ENCODE measurements around the gene ERICH6.
A peak's percentile ranks its signal among the peaks of the same experiment; 100 is the strongest.

Gene ERICH6

GRCh38 chr3:150666167-150666566, 37.6 kb downstream of the ERICH6 start:
- H3K27me3 ChIP-seq (ENCODE audit: low read depth, low read length) = no peaks in the 10 kb centered on the region
- TF ChIP-seq EZH2phosphoT487 (IDR thresholded peaks at IDR 0.05; ENCODE audit: low read depth) (no peak), CTCF (IDR thresholded peaks at IDR 0.05; ENCODE audit: low read depth, low read length) (no peak)
- H3K79me2 ChIP-seq (ENCODE audit: low read length) = no peaks in the 10 kb centered on the region
- H3K4me3 ChIP-seq (ENCODE audit: low read length) = no peak overlapping the region
- no peaks in the 10 kb centered on the region for H3K9me3 ChIP-seq (ENCODE audit: insufficient read depth, low read length)
- H2AFZ ChIP-seq (ENCODE audit: low read depth, low read length) = no peak overlapping the region
- H3K4me1 ChIP-seq (ENCODE audit: low read length) = peaks cover 10% of the 10 kb centered on the region
- H3K36me3 ChIP-seq (replicated peaks; ENCODE audit: low read depth, low read length) = no peaks in the 10 kb centered on the region
- no peak overlapping the region for H3K9ac ChIP-seq (ENCODE audit: low read length)
- no peaks in the 10 kb centered on the region for H4K20me1 ChIP-seq (ENCODE audit: insufficient read depth, low read length)
- H3K4me2 ChIP-seq (ENCODE audit: low read length) = no peak overlapping the region
- no peak overlapping the region for H3K27ac ChIP-seq (ENCODE audit: low read length)

GRCh38 chr3:150663461-150663860, 40.3 kb downstream of the ERICH6 start:
- H3K4me2 ChIP-seq (ENCODE audit: low read length) = no peak overlapping the region
- H3K4me1 ChIP-seq (ENCODE audit: low read length) = no peaks in the 10 kb centered on the region
- no peak overlapping the region for H3K27ac ChIP-seq (ENCODE audit: low read length)
- no peak for TF ChIP-seq EZH2phosphoT487 (IDR thresholded peaks at IDR 0.05; ENCODE audit: low read depth)
- TF ChIP-seq CTCF (IDR thresholded peaks at IDR 0.05; ENCODE audit: low read depth, low read length) = no peak
- H3K36me3 ChIP-seq (replicated peaks; ENCODE audit: low read depth, low read length) = no peaks in the 10 kb centered on the region
- no peak overlapping the region for H2AFZ ChIP-seq (ENCODE audit: low read depth, low read length)
- H3K4me3 ChIP-seq (ENCODE audit: low read length) = no peak overlapping the region
- no peak overlapping the region for H3K9ac ChIP-seq (ENCODE audit: low read length)
- H3K27me3 ChIP-seq (ENCODE audit: low read depth, low read length) = no peaks in the 10 kb centered on the region
- no peaks in the 10 kb centered on the region for H4K20me1 ChIP-seq (ENCODE audit: insufficient read depth, low read length)
- H3K9me3 ChIP-seq (ENCODE audit: insufficient read depth, low read length) = no peaks in the 10 kb centered on the region
- no peaks in the 10 kb centered on the region for H3K79me2 ChIP-seq (ENCODE audit: low read length)

DNA sequence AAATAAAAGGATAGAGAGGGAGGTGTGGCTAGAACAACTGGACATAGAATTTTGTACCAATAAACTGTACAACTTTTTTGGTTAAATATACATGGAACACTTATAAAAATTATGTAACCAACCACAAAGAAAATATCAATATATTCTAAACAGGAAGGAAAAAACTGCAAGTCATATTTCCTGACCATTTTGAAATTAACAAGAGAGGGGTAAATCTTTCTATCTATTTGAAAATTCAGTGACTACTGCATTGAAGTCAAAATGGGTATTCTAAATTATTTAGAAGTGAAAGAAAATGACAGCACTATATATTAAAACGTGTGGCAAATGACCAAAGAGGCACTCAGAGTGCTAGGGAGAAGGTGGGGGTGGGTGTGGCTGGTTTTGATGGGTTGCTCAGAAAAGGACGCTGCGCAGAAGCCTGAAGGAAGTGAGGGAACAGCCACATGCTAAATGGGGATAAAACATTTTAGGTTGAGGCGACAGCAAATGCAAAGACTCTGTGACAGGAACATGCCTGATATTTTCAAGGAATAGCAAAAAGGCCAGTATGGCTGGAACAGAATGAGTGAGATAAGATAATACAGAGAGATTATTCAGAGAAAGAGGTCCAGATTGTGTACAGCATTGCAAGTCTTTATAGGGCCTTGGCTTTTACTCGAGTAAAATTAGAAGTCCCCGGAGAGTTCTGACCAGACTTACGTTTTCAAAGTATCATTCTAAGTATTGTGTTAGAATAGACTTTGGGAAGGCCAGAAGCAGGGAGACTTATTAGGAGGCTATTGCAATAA, 41.1 kb downstream of the ERICH6 start:
- Histone ChIP-seq H2AFZ (ENCODE audit: low read depth, low read length) (no peak overlapping the region), H3K27me3 (ENCODE audit: low read depth, low read length) (no peaks in the 10 kb centered on the region), H3K9me3 (ENCODE audit: insufficient read depth, low read length) (no peaks in the 10 kb centered on the region), H3K79me2 (ENCODE audit: low read length) (no peaks in the 10 kb centered on the region), H3K4me2 (ENCODE audit: low read length) (no peak overlapping the region), H3K9ac (ENCODE audit: low read length) (no peak overlapping the region), H4K20me1 (ENCODE audit: insufficient read depth, low read length) (no peaks in the 10 kb centered on the region), H3K4me1 (ENCODE audit: low read length) (peaks cover under 1% of the 10 kb centered on the region; the same call in 1 of the 2 replicates), H3K36me3 (replicated peaks; ENCODE audit: low read depth, low read length) (no peaks in the 10 kb centered on the region), H3K27ac (ENCODE audit: low read length) (no peak overlapping the region), H3K4me3 (ENCODE audit: low read length) (no peak overlapping the region)
- TF ChIP-seq EZH2phosphoT487 (IDR thresholded peaks at IDR 0.05; ENCODE audit: low read depth) = no peak
- no peak for TF ChIP-seq CTCF (IDR thresholded peaks at IDR 0.05; ENCODE audit: low read depth, low read length)

DNA sequence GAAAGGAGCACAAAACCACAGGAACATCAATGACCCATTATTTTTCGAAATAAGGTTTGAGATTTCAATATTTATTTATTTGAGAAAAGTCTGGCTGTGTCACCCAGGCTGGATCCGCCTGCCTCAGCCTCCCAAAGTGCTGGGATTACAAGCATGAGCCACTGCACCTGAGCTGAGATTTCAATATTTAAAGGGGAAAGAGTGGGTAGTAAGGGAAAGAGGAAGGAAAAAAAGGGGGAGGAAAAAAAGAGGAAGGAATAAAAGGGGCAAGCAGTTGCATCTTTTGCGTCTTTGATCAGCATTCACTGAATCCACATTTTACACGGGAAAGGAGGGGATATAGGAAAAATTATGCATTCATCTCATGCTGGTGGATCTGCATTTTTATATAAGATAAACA, 47.4 kb downstream of the ERICH6 start:
- no peak overlapping the region for H2AFZ ChIP-seq (ENCODE audit: low read depth, low read length)
- no peaks in the 10 kb centered on the region for H3K79me2 ChIP-seq (ENCODE audit: low read length)
- TF ChIP-seq CTCF (IDR thresholded peaks at IDR 0.05; ENCODE audit: low read depth, low read length) = no peak
- TF ChIP-seq EZH2phosphoT487 (IDR thresholded peaks at IDR 0.05; ENCODE audit: low read depth) = no peak
- H3K9ac ChIP-seq (ENCODE audit: low read length) = no peak overlapping the region
- peak overlapping the region; percentile 52 for H3K4me2 ChIP-seq (ENCODE audit: low read length)
- no peaks in the 10 kb centered on the region for H3K36me3 ChIP-seq (replicated peaks; ENCODE audit: low read depth, low read length)
- peaks cover 40% of the 10 kb centered on the region for H3K4me1 ChIP-seq (ENCODE audit: low read length)
- no peaks in the 10 kb centered on the region for H3K27me3 ChIP-seq (ENCODE audit: low read depth, low read length)
- H4K20me1 ChIP-seq (ENCODE audit: insufficient read depth, low read length) = no peaks in the 10 kb centered on the region
- no peaks in the 10 kb centered on the region for H3K9me3 ChIP-seq (ENCODE audit: insufficient read depth, low read length)
- no peak overlapping the region for H3K27ac ChIP-seq (ENCODE audit: low read length)
- H3K4me3 ChIP-seq (ENCODE audit: low read length) = peak overlapping the region; percentile 26

Measured in OCI-LY3 (cell line).